ENCODE data around the gene VN1R5.

VN1R5 gene

DNA sequence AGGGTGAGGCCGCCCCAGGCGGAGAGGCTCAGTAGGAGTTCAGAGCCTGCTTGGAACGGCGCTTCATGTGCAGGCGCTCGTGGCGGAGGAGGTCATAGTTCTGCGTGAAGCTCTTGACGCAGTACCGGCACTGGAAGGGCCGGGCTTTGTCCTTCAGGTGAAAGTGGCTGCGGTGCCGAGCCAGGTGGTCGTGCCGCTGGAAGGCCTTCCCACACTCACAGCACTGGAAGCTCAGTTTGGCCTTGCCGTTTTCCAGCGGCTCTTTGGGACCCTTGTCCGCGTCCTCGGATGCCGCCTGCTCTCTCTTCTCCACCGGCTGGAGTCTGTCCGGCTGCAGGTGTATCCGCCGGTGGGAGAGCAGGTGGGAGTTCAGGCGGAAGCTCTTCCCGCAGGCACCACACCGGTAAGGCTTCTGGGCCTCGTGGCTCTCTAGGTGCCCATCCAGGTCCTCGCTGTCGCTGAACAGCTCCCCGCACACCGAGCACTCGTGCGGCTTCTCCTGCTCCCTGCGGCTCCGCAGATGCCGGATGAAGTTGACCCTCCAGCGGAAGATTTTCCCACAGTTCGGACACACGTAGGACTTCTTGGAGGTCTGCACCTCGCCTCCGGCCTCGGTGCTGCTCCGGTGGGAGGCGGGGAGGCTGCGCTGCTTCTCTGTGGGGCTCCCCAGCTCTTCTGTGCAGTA, 44.8 kb downstream of the VN1R5 start:
- no peak for DNase-seq (ENCODE audit: low read depth in 2 of 2)

DNA sequence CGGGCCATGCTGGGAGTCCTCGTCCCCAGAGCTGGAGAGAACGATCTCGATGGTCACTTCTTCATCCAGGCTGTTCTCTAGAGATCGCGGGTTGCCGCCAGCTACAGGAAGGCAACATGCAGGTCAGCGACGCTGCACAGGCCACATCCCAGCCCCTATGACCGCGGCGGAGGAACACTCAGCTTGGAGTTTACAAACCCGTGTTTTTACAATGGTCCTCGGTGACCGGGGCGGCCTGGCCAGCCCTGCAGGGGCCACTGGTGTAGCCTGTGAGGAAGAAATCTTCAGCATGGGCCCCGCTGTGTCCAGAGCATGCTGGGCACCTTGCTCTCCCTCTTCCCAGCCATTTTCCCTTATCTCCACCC, 45.3 kb downstream of the VN1R5 start:
- DNase-seq (ENCODE audit: low read depth in 2 of 2), result no peak

DNA sequence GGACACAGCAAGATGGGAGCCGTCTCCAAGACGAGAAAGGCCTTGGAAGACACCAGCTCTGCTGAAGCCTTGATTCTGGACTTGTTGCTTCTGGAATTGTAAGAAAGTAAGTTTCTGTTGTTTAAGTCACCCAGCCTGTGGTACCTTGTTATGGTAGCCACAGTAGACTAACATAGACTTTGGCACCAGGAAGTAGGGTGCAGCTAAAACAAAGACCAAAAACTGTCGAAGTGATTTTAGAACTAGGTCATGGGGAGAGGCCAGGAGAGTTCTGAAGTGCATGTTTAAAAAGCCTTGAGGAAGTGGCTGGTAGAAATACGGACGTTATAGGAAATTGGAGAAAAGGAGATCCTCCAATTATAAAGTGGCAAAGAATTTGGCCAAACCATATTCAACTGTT, 47.3 kb downstream of the VN1R5 start:
- DNase-seq (ENCODE audit: low read depth in 2 of 2), result no peak

DNA sequence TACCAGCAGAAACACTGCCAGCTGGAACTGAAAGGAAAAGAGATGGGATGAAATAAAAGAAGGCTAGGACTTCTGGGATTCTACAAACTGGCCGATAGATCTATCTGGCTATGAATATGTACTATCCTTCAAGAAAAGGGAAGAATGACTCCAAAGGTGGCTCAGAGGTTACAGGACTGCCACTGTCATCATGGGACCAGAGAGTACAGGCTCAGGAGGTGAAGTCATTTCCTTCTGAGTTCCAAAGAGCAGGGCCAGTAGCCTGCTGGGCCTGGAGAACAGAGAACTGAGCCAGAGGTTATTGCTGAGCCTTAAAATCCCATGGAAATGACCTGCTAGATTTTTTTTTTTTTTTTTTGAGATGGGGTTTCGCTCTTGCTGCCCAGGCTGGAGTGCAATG, 48.2 kb downstream of the VN1R5 start:
- DNase-seq (ENCODE audit: low read depth in 2 of 2), result no peak
